ENCODE results near the gene GOLGA3.

GOLGA3 gene

DNA sequence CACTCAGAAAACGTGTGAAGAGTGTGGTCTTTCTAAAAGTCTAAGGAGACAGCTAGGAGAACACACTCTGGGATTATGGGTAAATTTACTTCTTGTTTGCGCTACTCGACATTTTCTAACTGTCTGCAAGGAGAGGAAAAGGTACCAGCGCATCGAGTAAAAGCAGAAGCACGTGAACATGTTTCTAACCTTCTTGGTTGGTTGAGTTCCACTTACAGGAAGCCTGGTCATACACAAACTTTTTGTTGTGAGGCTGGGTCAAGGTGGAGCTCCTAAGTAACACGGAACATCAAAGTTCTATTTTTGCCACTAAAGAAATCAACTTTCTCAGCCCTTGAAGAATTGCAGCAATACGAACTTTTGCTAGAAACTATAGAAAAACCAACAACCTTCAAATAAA, 87.0 kb downstream of the GOLGA3 start:
- DNase-seq, result no peak

GRCh38 chr12:132740652-132741051, 88.0 kb downstream of the GOLGA3 start:
- DNase-seq, result no peak

DNA sequence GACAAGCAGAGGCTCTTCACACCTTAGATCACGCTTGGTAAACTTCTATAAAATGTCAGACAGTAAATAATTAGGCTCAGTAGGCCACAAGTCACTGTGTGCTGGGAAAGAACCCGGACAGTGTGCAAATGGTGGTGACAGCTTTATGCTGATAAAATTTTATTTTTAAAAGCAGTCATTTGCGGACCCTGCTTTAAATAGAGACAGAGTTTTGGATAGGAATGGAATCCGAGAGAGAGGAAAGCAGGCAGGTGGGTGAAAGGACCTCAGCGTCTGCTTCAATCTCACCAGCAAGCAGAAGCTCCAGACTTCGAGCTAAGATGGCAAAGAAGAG, 88.4 kb downstream of the GOLGA3 start:
- DNase-seq, result no peak

DNA sequence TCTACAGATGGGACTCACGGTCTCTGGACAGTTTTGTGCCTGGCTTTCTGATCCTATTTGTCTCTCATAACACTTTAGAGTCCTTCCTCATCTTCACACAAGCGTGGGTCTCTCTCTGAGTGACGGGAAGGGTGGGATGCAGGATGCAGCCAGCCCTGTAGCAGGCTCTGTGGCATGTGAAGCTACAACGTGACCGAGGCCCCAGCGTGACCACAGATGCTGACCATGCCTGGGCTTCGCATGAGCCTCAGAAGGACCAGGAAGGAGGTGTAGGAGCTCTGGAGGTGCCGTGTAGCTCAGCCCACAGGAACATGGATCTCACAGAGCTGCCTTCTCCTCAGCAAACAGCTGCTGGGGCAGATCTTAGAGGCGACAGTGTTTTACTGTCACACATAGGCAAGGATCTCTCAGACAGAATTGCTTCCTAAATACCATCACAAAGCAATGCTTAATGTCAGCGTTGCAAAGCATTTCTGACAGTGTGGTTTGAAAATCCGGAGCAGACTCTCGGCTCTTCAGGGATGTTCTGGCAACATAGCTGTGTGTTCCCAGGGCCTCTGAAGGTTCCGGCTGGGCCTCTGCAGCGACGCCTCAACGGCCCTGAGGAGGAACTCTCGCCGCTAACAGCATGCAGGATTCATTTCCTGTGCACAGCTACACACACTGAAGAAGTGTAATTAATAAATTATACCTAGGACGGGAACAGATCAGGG, 88.9 kb downstream of the GOLGA3 start:
- no peak for DNase-seq

- DNase-seq, result no peak
These were observed 91.8 kb downstream of the GOLGA3 start for GRCh38 chr12:132736913-132737312.

DNA sequence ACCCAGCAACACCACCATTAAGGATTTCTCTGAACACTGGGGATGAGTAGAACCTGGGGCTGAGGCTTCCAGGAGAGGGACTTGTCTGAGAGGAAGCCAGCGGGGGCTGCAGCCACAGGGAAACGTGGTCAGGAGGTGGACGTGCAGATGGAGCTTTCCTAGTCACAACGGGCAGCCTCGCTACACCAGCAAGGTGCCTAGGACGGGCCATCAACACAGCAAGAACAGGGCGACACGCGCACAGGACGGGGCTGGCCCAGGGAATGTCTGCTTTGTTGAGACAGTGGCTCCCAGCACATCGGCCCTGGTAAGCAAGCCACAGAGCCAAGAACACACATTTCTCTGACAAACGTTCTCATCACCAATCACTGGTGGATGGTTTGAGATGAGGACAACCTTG, 92.3 kb downstream of the GOLGA3 start:
- DNase-seq, result no peak

- no peak for DNase-seq
These were observed 93.2 kb downstream of the GOLGA3 start for GRCh38 chr12:132735496-132735895.

- DNase-seq, result no peak
These were observed 94.5 kb downstream of the GOLGA3 start for GRCh38 chr12:132734206-132734605.

GRCh38 chr12:132731574-132731973, 97.1 kb downstream of the GOLGA3 start:
- no peak for DNase-seq

- DNase-seq, result no peak
These were observed 98.3 kb downstream of the GOLGA3 start for GRCh38 chr12:132730353-132730752.

- no peak for DNase-seq
These were observed 98.9 kb downstream of the GOLGA3 start for GRCh38 chr12:132729541-132730320.

DNA sequence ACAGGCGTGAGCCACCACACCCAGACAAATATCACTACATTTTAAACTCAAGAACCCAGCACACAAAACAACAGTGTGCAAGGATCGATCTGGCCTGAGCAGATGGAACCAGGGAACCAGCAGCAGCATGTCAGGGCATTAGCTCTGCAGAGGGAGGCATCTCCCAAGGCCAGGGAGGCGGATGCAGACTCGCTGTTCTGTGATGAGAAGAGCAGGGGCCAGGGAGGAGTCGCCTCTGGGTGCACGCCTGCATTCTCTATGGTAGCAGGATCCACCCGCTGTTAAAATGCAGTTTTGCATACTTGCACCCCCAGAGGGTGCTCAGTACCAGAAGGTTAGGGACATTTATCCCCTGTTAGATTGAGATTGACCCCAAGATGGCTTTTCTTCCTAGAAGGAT, 100.2 kb downstream of the GOLGA3 start:
- DNase-seq, result no peak

DNA sequence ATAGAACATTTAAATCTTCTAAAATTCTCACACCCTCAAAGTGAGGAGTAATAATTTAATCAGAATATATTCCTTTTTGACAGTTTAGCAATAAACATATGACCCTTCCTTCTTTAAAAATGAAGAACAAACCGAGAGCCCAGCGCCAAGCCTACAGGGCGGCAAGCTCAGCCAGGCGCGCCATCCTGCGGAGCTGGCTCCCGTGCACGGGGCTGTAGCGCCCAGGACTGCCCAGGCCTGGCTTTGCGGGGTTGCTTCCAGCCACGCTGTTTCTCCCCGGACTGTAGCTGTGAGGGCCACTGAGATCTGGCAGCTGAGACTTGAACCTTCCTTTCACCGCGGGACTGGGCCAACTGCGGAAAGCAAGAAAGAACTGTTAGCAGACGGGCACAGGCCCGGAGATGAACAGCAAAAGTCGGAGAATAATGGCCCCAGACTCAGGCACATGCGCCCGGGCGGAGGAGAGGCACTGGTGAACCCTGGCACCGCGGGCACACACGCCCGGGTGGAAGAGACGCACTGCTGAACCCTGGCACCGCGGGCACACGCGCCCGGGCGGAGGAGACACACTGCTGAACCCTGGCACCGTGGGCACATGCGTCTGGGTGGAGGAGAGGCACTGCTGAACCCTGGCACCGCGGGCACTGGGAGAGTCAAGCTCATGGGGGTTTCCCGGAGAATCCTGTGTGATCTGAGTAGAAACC, 101.4 kb downstream of the GOLGA3 start:
- DNase-seq, result no peak

DNA sequence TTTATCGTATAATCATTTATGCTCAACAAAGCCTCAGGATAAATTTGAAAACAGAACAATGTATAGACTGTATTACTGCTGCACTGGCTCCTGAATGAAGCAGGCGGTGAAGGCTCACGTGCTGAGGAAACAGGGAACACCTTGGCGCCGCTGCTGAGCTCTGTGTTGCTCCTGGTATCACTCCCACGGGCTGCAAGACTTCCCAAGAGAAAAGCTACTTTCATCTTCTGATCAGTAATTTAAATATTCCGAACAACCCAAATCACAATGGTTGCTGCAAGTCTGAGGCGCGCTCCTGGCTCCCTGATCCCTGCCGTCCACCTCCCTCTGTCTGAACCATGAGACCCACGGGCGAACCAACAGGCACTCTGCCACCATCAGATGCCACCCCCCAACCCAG, 102.3 kb downstream of the GOLGA3 start:
- no peak for DNase-seq

DNA sequence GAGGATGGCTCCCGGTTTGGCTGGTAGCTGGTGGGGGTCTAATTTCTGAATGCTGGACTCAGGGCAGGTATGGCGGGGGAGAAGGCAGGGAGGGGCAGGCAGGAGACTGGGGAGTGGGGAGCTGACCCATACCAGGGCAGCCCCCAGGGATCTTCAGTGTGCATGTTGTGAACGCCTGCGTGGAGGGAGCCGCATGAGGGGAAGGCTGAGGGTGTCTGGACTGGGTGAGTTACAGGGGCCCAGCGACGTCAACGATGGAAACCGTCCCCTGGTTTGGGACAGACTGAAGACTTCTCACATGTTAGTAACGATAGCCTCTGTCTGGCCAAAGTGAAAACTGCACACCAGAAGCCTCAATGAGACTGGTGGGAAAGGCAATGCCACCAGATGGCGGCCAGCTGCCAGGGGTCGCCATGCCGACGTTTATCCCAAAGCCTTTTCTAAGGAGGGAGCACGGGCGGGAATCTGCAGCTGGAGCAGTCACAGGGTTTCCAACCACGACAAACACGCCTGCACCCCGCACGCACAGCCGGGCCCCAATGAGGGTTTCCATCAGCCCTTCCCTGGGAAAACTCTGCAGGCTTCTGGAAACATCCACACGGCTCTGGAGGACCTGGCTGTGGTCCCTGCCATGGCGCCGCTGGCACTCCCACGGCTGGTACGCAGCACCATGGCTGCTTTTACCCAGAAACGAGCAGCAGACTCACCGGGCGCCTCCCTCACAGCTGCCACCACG, 104.0 kb downstream of the GOLGA3 start:
- no peak for DNase-seq

DNA sequence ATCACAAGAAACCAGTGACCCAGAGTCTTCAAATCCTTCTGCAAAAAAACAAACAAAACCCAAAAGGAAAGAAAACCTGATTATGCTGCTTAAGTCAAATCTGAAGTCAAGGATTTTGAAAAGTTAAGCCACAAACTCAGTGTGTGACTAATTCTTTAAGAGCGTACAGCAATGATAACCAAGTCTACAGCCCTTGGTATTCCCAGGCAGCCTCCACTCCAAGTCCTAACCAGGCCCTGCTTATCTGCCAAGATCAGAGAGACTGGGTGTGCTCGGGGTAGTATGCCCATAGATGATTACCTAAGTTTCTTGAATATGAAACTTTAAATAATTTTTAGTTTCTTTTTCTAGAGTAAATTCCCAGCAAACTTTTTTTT, 104.9 kb downstream of the GOLGA3 start:
- DNase-seq, result no peak

- DNase-seq, result no peak
These were observed 105.5 kb downstream of the GOLGA3 start for GRCh38 chr12:132723015-132723763.

GRCh38 chr12:132720606-132721345, 107.9 kb downstream of the GOLGA3 start:
- DNase-seq, result no peak

- DNase-seq, result no peak
These were observed 108.7 kb downstream of the GOLGA3 start for GRCh38 chr12:132719954-132720324.

- no peak for DNase-seq
These were observed 109.3 kb downstream of the GOLGA3 start for GRCh38 chr12:132719141-132719953.

Data from stimulated activated CD4-positive, alpha-beta T cell treated with anti-CD3 and anti-CD28 coated beads, Interleukin-4, amount 100 ng/mL, for 4 hours (primary cell).